Stimulated activated CD4-positive, alpha-beta T cell treated with anti-CD3 and anti-CD28 coated beads, Interleukin-4, amount 100 ng/mL, for 1 hour (primary cell): Measurements from ENCODE around the gene LAPTM5.
A peak's percentile ranks its signal among the peaks of the same experiment; 100 is the strongest.

ENCODE experiments used
- DNase-seq: peaks from one replicate; pipeline ENCODE4 v3.0.0-alpha.2; 2020

Gene LAPTM5

DNA sequence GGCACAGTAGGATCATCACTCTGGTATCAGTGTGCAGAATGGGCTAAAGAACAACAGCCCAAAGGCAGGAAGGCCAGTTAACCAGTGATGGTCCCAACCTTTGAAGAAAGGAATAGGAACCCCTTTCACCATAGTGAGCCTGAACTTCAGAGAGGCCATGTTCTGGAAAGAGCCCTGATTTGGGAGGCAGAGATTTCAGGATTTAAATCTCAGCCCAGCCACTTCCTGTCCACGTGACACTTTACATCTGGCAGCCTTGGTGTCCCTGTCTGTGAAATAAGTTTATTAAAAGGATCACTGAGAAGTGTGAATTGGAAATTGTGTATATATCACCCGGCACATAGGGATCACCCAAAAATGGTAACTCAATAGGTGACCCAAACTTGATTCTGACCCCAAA, 47.2 kb downstream of the LAPTM5 start:
- DNase-seq, result no peak

DNA sequence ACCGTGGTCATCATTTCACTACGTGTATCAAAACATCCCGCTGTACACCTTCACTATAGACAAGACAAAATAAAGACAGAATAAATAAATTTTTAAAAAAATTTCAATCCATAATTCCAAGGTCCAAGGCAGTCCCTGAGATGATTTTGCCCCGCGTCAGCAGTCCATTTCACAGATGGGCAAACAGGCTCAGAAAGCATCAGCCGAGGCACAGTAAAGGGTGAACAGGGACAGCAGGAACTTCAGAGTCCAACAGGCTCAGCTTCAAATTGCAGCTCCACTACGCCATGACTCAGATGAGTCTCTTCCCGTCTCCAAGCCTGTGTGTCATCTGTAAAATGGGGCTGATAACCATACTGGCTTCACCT, 49.2 kb downstream of the LAPTM5 start:
- no peak for DNase-seq

DNA sequence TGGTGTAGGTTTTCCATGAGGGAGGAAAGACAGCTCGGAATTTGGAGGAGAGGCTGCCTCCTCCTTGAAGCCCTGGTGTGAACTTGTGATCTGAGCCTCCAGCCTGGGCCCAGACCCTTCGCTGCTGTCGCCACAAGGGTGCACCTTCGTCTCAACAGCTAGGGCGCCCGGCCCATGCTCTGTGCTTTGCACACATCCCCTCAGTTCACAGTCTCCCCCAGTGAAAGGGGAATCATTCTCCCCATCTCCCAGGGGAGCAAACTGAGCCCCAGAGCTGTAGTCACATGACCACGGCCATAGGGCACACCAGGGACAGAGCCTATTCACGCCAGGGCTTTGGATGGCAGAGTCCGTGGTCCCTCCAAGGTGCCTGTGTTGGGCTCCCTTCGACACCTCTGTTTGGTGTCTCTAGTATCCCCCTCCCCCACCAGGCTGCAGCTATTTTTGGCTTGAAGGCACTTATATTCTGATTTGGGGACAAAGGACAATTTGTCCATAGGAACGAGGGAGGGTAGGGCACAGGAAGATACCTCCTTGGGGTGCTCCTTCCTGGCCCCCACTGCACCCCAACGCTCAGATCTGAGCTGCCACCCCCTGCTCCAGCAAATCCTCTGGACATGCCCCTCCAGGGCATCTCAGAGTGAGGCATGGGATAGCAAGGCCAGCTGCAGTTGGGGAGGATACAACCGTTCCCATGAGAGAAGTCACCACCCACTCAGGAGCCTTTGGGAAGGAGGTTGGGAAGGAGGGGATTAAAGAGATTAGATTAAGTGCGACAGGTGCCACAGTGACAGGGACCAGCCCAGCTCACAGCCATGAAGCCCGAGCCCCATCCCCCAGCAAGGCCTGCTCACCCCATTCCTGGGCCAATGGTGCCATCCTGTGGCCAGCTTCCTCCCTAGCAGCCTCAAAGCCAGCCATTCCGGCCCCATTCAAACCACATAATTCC, 49.9 kb downstream of the LAPTM5 start:
- peak; percentile 64 for DNase-seq

DNA sequence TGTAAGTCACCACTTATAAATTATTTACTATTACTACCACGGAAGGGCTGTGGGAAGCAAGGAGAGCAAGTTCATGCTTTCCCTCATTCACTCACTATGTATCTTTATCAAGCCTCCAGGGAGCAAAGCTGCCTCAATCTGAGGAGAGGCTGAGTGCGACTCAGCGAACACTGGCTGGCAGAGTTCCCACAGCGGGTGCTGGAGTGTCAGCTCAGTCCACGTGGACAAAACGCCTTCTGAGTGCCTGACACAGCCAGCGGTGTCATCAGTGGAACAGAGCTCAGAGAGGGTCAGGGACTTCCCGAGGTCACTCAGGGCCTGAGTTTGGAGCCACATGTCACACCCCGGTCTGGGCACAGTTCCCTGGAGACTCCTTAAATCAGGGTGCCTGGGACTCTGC, 51.0 kb downstream of the LAPTM5 start:
- no peak for DNase-seq

DNA sequence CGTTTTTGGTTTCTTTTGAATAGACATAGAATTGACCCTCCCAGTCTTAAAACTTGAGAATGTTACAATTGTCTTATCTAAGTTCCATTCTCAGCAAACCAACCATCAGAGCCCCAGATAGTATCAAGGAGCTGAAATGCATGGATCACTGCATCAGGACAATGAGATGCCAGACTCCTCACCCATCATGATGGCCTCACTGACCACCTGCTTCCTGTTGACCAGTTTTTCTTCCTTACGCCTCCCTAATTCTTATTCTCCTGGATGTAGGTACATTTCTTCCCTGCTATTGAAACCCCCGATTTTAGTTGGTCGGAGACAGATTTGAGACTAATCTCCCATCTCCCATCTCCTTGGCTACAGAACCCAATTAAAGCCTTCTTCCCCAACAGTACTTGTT, 51.9 kb downstream of the LAPTM5 start:
- no peak for DNase-seq

DNA sequence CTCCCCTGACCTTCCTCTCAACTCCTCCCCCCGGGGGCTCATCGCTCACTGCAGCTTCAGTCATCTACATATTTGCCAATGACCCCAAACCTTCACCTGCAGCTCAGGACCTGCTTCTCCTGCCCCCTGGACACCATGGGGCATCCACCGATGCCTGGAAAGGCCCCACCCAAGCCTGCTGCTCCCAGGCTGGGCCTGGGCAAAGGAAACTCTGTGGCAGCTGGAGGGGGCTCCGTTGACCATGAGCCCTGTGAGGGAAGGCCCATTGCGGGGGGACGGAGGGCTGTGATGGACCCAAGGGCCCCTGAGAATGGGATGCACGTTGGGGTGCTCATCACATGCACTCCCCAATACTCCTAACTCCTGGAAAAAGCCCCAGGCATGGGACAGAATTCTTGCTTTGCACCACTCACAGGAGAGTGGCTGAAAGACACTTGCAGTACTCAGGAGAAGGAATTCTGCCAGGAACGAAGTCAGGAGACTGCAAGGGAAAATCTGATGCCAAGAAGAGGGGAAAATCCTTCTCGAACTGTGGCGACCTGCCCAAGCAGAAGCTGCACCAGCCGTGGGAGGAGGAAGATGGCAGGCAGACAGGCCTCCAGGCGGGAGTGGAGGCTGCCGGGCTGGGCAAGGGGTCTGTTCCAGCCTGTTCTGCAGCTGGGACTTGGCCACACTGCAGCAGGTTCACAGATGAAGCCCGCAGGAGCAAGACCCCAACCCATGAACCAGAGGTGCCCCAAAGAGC, 52.6 kb downstream of the LAPTM5 start:
- no peak for DNase-seq

DNA sequence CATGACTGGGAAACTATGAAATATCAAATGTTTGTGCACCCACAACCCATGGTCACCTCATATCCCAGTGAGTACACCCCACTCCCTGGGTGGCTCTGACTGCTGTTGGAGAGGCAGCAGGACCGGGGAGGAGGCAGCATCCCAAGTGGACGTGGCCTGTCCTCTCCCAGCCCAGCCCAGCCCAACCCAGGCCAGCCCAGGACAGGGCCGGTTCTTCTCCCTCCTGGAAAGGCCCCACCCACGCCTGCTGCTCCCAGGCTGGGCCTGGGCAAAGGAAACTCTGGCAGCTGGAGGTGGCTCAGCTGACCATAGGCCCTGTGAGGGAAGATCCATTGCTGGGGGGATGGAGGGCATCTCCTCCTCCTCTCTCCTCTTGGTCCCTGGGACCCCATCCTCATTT, 53.3 kb downstream of the LAPTM5 start:
- no peak for DNase-seq

DNA sequence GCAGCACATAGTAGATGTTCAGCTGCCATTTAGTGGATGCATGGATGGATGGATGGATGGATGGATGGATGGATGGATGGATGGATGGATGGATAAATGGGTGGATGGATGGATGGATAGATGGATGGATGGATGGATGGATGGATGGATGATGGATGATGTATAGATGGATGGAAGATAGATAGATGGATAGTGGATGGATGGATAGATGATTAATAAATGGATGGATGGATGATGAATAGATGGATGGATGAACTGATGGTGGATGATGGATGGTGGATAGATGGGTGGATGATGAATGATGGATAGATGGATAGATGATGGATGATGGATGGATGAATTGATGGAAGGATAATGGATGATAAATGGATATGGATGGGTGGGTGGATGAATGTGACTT, 54.8 kb downstream of the LAPTM5 start:
- no peak for DNase-seq

DNA sequence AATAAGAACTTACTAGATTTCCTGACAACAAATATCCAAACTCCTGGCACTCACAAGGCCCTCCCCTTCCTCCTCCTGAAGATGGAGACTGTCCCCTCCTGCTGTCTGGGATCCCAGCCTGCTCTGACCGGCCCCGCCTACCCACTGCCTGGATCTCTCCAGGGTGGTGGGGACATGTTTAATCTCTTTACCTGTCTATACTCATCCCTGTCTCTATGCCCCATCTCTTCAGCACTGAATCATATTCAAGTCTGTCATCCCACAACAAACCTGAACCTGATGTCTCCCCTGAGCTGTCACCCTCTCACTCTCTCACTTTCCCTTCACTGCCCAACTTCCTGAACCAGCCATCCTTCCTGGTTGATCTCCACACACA, 56.3 kb downstream of the LAPTM5 start:
- no peak for DNase-seq

DNA sequence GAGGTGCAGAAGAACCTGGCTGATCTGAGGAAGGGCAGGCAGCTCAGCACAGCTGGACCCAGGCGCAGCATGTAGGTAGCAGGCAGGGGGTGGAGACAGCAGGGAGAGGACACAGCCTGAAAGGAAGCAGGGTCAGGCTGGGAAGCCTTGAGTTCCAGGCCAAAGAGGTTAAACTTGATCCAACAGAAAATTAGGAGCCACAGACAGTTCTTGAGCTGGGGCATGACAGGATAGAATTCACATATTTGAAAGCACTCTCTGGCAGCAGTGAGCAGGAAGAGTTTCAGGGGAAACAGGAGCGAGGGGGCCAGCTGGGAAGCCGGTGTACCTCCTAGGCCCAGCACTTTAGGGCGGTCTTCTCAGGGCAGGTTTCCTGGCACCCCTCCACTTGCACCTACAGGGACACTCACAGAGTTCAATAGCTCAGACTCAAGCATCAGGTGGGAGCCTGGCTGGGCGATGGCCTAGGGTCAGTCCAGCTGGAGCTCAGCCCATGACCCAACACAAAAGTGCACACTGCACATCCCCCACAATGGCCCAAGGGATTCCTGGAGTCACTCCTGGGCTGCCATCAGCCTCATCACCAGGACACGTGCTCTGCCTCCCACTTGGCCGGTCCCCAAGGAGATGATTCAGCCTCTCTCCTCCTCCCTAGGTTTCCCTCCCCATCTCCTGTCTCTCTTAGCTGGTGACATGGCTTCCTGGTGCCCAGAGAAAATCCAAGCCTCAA, 56.9 kb downstream of the LAPTM5 start:
- no peak for DNase-seq

DNA sequence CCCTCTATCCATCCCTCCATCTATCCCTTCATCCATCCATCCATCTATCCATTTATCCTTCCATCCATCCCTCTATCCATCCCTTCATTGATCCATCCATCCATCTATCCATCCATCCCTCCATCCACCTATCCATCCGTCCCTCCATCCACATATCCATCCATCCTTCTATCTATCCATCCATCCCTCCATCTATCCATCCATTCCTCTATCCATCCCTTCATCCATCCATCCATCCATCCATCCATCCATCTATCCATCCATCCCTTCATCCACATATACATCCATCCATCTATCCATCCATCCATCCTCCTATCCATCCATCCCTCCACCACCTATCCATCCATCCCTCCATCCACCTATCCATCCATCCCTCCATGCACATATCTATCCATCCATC, 57.8 kb downstream of the LAPTM5 start:
- DNase-seq, result no peak

DNA sequence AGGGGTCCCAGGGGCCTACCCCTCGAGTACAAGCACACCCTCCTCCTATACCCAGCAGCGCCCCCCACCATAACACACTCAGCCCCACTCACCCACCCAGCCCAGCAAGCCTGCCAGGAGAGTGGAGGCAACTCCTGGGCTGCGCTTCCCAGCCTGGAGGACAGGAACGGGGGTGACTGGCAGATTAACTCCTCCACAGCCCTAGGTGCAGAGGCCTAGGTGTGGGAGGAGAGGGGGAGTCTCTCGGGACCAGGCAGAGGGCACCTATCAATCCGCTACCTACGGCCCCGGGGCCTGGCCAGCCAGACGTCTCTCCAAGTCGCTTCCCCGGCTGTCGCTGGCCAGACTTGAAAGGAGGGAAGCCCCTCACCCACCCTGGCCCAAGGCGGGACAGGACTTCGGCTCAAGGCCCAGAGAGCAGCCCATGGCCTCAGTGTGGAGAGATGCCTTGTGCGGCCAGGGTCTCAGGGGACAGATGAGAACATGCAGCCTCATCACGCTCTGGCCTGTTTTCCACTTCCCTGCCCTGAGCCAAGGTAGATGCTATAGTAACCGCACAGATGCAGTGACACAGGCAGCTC, 59.1 kb downstream of the LAPTM5 start:
- DNase-seq, result no peak

DNA sequence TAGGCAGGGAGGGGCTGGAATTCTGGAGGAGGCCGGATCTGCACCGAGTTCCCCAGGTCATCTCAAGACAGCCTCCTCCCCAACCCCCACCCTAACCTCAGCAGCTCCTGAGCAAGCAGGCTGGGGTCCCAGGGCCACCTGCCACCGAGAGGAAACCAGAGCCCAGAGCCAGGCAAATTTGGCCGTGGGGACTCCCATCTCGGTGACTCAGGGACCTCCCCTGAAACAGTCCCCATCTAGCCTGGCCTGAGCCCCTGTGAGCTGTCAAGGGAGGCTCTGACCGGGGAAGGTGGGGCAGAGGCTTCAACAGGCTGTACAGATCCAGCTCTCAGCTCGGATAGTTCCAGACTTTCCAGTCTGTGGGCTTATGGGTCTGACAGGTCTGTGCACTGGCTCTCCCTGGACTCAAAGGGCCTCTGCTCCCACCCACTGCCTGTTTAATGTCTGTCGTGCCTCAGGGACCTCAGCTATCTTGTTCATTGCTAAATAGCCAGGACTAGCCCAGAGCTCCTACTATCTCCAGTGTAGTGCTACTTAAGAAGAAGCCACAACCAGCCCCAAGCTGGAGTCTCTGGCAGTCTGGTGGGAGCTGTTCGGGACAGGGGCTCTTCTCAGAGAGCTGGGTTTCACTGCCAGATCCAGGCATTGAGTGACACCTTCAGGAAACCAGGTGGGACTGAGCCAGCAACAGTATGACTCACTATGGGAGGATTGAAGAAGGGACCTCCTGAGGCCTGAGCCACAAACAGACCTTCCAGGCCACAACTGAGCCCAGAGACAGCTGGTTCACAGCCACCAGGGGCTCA, 59.8 kb downstream of the LAPTM5 start:
- no peak for DNase-seq

DNA sequence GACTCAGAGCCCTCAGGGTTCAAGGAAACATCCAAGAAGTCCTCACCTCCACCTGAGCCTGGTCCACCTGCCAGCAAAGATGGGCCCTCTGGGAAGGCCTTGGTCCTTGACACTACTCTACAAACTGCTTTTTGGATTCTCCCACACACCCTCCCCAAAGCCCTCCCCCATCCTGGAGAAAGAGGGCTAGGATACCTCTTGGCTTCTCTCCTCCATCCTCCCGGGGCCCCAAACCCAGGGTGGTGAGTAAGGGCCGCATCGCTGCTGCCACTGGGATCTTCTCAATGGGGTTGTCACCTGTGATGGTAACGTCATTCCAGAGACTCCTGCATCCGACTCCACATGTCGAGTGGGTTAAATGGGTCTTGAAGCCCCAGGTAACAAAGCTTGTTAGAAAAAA, 60.7 kb downstream of the LAPTM5 start:
- no peak for DNase-seq

DNA sequence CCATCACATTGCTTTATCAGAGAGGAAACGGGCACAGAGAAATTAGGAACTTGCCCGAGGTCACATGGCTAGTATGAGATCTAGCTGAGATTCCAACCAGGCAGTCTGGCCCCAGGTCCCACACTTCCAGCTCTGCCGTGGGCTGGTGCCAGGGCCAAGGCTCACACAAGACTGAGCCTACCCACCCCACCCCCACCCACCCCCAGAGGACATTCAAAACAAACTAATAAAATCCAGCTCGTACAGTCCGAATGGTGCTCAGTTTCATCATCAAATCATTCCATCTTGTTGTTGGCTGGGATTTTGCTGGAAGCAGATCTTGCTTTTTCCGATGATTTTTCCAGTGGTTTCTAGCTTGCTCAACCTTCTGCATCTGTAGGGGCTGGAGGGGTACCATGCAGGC, 62.1 kb downstream of the LAPTM5 start:
- DNase-seq, result no peak

DNA sequence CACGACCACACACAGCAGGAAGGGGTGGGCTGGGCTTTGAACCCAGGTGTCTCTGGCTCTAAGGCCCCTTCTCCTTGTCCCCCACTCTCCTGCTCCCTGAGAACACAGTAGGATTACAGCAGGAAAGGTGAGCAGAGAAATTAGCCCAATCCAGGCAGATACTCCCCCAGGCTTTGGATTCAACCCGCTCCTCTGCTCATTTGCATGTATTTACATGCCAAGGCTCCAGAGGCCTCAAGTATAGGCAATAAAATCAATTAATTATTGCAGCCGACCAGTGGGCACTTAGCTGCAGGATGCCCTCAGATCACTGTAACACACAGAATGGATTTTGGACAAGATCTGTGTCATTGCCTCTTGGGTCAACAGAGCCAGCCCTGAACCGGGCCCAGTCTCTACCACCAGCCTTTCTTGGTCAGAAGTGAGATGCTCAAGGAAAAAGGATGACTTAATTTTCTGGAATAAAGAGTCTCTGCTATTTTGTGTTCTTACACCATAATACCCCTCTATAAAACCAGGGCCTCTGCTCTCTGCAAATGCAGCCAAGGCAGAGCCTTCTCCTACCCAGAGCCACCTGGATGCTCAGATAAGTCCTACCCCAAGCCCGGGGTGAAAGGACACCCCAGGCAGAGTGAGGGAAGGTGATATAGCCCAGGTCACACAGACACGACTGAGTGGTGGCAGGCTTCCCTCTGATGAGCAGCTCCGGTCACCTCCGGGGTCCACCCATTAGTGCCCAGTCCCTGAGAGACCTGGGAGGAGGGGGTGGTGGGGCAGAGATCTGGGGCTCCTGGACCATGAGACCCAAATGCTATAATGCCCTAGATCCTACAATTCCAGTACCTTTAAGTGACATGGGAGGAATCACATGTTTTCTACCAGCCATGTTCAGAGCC, 63.0 kb downstream of the LAPTM5 start:
- DNase-seq, result no peak

DNA sequence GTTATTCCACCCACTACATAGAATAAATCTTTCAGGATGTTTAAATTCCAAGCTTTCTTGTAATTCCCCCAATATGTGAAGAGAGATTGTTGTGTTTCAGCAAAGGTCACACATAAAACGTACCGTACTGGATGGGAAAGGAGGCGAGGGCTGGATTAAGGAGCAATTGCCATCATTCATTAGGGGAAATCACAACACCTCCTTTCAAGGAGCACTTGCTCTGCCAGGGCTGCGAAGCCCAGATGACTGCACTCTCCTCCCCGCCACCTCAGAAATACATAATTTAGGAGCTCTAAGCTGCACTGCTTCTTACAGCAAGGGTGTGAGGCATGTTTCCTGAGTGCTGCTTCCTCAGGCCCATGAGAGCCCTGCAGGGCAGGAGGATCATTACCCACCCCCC, 63.8 kb downstream of the LAPTM5 start:
- DNase-seq, result no peak

DNA sequence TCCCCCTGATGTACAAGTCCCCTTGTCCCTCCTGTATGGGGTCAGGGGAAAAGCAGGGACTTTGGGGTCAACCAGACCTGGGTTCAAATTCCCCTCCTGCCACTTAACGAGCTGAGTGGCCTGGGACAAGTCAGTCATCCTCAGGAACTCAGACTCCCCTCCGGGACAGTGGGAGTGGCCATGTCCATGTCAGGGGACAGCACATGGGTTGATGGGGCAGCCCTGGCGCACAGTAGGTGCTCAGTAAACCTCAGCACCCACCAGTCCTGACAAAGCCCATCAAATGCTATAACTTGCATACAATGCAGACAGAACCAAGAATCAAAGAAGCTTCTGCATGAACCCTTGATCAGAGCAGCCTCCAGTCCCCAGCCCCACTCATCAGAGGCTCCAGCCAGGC, 64.2 kb downstream of the LAPTM5 start:
- DNase-seq, result no peak

DNA sequence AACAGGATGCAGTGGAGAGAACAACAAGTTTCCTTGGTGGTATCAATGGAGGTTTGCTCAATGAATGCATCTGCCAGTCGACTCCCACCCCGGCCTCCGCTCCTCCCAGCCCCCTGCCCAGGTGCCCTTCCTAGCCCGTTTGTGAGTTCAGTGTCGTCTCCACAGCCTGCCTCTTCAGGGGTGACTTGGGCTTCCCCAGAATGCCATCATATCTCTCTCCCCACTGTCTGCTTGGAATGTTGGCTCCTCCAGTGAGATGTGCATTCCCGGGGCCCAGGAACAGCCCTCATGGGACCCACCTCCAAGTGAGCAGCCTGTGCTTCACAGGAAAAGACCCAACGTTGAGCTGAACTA, 64.6 kb downstream of the LAPTM5 start:
- no peak for DNase-seq

DNA sequence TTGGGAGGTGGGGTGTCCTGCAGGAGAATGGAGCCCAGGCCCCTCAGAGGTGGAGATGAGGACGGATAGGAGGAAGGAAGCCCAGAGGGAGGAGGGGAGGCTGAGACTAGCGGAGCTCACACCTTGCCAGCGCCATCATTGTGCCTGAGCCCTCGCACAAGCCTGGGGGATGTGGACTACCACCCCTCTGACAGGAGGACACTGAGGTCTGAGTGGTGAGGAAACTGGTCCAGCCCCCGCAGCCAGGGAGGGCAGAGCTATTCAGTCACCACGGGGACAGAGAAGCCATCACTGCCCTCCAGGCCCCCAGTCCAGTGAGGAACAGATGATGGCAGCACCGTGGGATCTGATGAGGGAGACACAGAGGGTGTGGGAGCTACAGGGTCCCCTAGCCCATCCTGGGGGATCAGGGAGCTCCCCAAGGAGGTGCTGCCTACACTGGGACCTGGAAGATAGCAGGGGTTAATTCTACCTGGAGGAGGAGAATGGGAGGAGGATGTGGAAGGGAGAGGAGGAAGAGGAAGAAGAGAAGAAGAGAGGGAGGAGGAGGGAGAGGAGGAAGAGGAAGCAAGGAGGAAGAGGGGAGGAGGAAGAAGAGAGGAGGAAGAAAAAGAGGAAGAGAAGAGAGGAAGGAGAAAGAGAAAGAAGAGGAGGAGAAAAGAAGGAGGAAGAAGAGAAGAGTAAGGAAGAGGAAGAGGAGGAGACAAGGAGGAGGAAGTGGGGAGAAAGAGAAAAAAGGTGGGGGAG, 65.2 kb downstream of the LAPTM5 start:
- DNase-seq, result no peak

DNA sequence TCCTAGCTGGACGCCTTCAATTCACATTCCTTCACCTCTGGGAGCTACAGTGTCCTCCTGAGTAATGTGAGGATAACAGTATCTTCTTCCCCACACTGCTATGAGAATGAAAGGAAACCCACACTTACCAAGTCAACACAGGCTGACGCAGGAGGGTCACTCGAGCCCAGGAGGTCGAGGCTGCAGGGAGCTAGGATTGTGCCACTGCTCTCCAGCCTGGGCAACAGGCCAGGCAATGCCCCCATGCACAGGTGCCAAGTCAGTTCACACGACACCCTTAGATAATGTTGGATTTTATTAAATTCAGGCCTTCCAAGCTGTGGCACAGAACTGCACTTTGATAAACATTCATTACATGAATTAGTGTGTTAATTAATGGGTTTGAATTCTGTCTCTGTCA, 66.1 kb downstream of the LAPTM5 start:
- DNase-seq, result no peak
